GM12878 (cell line): Measurements from ENCODE around the gene PMIS2. TPM values are rescaled to one million over a fixed set of nuclear protein-coding genes. Genes with fewer than 3 reads are reported as not detected.

ENCODE experiments used
- ATF7 ChIP-seq: fragments of 450-650 bp; IDR thresholded peaks from 2 replicates; pipeline ENCODE4 v1.6.1; 2016; ENCODE audit warnings: low read depth, mild to moderate bottlenecking
- BMI1 ChIP-seq: fragments of 450-650 bp; IDR thresholded peaks from 2 replicates; pipeline ENCODE4 v1.6.1; 2016; ENCODE audit warnings: mild to moderate bottlenecking, moderate library complexity, borderline replicate concordance
- CHD4 ChIP-seq: fragments of 200-600 bp; sonication (generic); IDR thresholded peaks from 2 replicates; pipeline ENCODE4 v1.6.1; 2016; ENCODE audit warnings: mild to moderate bottlenecking
- CTCF ChIP-seq, 3 experiments: IDR thresholded peaks in 2 of 3; conservative IDR thresholded peaks in 1 of 3; 2 replicates each; pipeline ENCODE4 v1.5.1; 2011; ENCODE audit warnings: low read depth in 3 of 3, low read length in 3 of 3, mild to moderate bottlenecking in 3 of 3, control low read depth in 2 of 3, moderate library complexity in 2 of 3, inconsistent platforms in 1 of 3, mixed read lengths in 1 of 3; ENCODE audit not compliant: control insufficient read depth in 2 of 3, insufficient read depth in 1 of 3; ENCODE audit errors: extremely low read depth in 1 of 3
- EED ChIP-seq: sonication (generic); IDR thresholded peaks from 2 replicates; pipeline ENCODE4 v1.6.1; 2016; ENCODE audit warnings: antibody characterized with exemption, low read depth
- FOXK2 ChIP-seq: fragments of 450-650 bp; IDR thresholded peaks from 2 replicates; pipeline ENCODE4 v1.6.1; 2017; ENCODE audit warnings: mild to moderate bottlenecking, moderate library complexity
- HDGF ChIP-seq: fragments of 450-650 bp; IDR thresholded peaks from 2 replicates; pipeline ENCODE4 v1.6.1; 2016; ENCODE audit warnings: antibody characterized with exemption
- KAT2A ChIP-seq: conservative IDR thresholded peaks from 2 replicates; pipeline ENCODE4 v1.6.1; 2011; ENCODE audit warnings: low read depth, low read length; ENCODE audit not compliant: control insufficient read depth
- MTA2 ChIP-seq: fragments of 450-650 bp; IDR thresholded peaks from 2 replicates; pipeline ENCODE4 v1.6.1; 2016; ENCODE audit warnings: low read depth, mild to moderate bottlenecking, moderate library complexity
- MYB ChIP-seq: fragments of 150-350 bp; IDR thresholded peaks from 2 replicates; pipeline ENCODE4 v1.6.1; 2014; ENCODE audit warnings: mild to moderate bottlenecking, low read depth, low read length, borderline replicate concordance
- NR2C1 ChIP-seq: fragments of 450-650 bp; IDR thresholded peaks from 2 replicates; pipeline ENCODE4 v1.6.1; 2017; ENCODE audit warnings: antibody characterized with exemption, mild to moderate bottlenecking, moderate library complexity
- NRF1 ChIP-seq: conservative IDR thresholded peaks from 2 replicates; pipeline ENCODE4 v1.6.1; 2011; ENCODE audit warnings: mild to moderate bottlenecking, low read depth, low read length, improper control_type of control experiment
- PBX3 ChIP-seq: IDR thresholded peaks from 2 replicates; pipeline ENCODE4 v1.6.1; 2011; ENCODE audit warnings: mild to moderate bottlenecking, low read depth, low read length, moderate library complexity; ENCODE audit not compliant: insufficient replicate concordance
- POU2F2 ChIP-seq: IDR thresholded peaks from 3 replicates; pipeline ENCODE4 v1.6.1; 2011; ENCODE audit warnings: low read depth, mild to moderate bottlenecking, low read length, borderline replicate concordance
- RELA ChIP-seq: fragments of 450-650 bp; IDR thresholded peaks from 2 replicates; pipeline ENCODE4 v1.8.0; 2014; ENCODE audit warnings: borderline replicate concordance; ENCODE audit not compliant: partially characterized antibody
- SIN3A ChIP-seq: IDR thresholded peaks from 2 replicates; pipeline ENCODE4 v1.6.1; 2012; ENCODE audit warnings: low read depth, low read length, improper control_type of control experiment
- SKIL ChIP-seq: fragments of 450-650 bp; IDR thresholded peaks from 2 replicates; pipeline ENCODE4 v1.6.1; 2017; ENCODE audit warnings: mild to moderate bottlenecking, low read depth, inconsistent platforms; ENCODE audit not compliant: poor library complexity, severe bottlenecking
- SPI1 ChIP-seq: IDR thresholded peaks from 2 replicates; pipeline ENCODE4 v1.6.1; 2011; ENCODE audit warnings: low read depth, mild to moderate bottlenecking, low read length, moderate library complexity, borderline replicate concordance; ENCODE audit not compliant: insufficient read depth
- TCF12 ChIP-seq: IDR thresholded peaks from 2 replicates; pipeline ENCODE4 v1.6.1; 2011; ENCODE audit warnings: low read depth, mild to moderate bottlenecking, low read length
- WRNIP1 ChIP-seq: IDR thresholded peaks from 2 replicates; pipeline ENCODE4 v1.6.1; 2011; ENCODE audit warnings: low read depth, low read length, improper control_type of control experiment, borderline replicate concordance
- polyA plus RNA-seq, 11 experiments: library from polyadenylated mRNA; depleted of rRNA in 4 of 11; unstranded in 6 of 11; stranded (reverse) in 5 of 11; fragments of >200 nt; fragmentation: Nextera tagmentation in 4 of 11; fragmentation: Illumina TruSeq in 1 of 11; extraction: Ambion mirVana in 4 of 11; extraction: Trizol in 1 of 11; gene quantifications; 1 replicate in 1 of 11; 2 replicates in 10 of 11; pipeline versions ENCODE4 v1.2.1 to v1.2.3, GENCODE V29; 2011 to 2016; ENCODE audit warnings: inconsistent platforms in 2 of 11, missing spikeins in 2 of 11, low read depth in 1 of 11
- total RNA-seq, 4 experiments: library from RNA; depleted of rRNA in 3 of 4; stranded (reverse); fragments of >200 nt in 3 of 4; fragmentation: Illumina TruSeq in 1 of 4; extraction: Trizol in 1 of 4; gene quantifications; 2 replicates each; pipeline versions ENCODE4 v1.2.1 to v1.2.3, GENCODE V29; 2013 to 2021
- TF ChIP-seq, protein P1 (sequence below): fragments of 450-650 bp; formaldehyde crosslinking; IDR thresholded peaks from 2 replicates; pipeline ENCODE4 v1.5.0; 2022; ENCODE audit warnings: mild to moderate bottlenecking, missing genetic modification characterization

PMIS2 gene
- total and polyA plus RNA-seq, 10 of the 15 experiments (the other 5 are each of a cell fraction or from before 2014, with no cell fraction given): not detected

DNA sequence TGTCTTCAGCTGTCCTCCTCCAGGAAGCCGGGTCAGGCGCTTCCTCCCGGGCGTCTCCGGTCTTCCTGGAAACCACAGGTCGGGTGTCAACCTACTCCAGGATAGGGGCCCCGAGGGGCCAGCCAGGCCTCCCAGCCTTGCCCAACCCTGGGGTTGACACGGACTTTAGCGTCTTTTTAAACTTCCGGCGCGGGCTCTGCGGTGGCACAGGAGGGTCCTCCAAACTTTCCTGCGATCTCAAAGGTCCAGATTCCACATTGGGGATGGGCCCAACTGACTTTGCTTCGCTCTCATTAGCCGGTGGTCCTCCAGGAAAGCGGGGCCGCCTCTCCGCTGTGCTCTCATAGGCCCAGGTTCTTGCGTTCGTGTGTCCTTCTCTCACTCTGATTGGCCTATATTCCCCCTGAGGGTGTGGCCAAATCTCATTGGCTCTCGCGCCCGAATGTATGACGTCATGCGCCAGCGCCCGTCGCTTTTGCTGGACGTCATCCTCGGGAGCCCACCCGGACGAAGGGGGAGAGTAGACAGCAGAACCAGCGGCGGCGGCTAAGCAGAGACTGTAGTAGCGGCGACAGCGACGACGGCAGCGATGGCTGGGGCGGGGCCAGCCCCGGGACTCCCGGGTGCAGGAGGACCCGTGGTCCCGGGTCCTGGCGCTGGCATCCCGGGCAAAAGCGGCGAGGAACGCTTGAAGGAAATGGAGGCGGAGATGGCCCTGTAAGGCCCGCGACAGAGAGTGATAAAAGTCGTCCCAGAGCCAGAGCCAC, 42.8 kb downstream of the PMIS2 start, which contains the start of gene RBM42 (continued):
- TF ChIP-seq NRF1: no peak
- peak; percentile 26; the same call in 1 of the 2 replicates for TF ChIP-seq TCF12
- TF ChIP-seq MTA2: no peak
- no peak for TF ChIP-seq BMI1
- peak; percentile 93 for TF ChIP-seq SKIL
- no peak for TF ChIP-seq WRNIP1
- TF ChIP-seq POU2F2: peak; percentile 12; the same call in 2 of the 3 replicates
- peak; percentile 100 for TF ChIP-seq ATF7
- TF ChIP-seq CTCF (IDR thresholded peaks at IDR 0.05 in 2 of 3, conservative IDR thresholded peaks at IDR 0.05 in 1 of 3; ENCODE audit: control insufficient read depth in 2 of 3, extremely low read depth in 1 of 3, insufficient read depth in 1 of 3, low read depth in 3 of 3, low read length in 3 of 3): no peak
- TF ChIP-seq CHD4: no peak
- TF ChIP-seq MYB: no peak
- TF ChIP-seq NR2C1: no peak; the same call in 1 of the 2 replicates
- TF ChIP-seq KAT2A: no peak
- TF ChIP-seq EED: no peak
- peak; percentile 79; the same call in 1 of the 2 replicates for TF ChIP-seq HDGF
- TF ChIP-seq FOXK2: no peak
- TF ChIP-seq SIN3A: peak; percentile 81; the same call in 1 of the 2 replicates
- TF ChIP-seq RELA: peak; percentile 93
- TF ChIP-seq, protein P1, sequence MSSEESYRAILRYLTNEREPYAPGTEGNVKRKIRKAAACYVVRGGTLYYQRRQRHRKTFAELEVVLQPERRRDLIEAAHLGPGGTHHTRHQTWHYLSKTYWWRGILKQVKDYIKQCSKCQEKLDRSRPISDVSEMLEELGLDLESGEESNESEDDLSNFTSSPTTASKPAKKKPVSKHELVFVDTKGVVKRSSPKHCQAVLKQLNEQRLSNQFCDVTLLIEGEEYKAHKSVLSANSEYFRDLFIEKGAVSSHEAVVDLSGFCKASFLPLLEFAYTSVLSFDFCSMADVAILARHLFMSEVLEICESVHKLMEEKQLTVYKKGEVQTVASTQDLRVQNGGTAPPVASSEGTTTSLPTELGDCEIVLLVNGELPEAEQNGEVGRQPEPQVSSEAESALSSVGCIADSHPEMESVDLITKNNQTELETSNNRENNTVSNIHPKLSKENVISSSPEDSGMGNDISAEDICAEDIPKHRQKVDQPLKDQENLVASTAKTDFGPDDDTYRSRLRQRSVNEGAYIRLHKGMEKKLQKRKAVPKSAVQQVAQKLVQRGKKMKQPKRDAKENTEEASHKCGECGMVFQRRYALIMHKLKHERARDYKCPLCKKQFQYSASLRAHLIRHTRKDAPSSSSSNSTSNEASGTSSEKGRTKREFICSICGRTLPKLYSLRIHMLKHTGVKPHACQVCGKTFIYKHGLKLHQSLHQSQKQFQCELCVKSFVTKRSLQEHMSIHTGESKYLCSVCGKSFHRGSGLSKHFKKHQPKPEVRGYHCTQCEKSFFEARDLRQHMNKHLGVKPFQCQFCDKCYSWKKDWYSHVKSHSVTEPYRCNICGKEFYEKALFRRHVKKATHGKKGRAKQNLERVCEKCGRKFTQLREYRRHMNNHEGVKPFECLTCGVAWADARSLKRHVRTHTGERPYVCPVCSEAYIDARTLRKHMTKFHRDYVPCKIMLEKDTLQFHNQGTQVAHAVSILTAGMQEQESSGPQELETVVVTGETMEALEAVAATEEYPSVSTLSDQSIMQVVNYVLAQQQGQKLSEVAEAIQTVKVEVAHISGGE (CRISPR knock-in tag): 0 out of 2 replicates have a peak, but pooled peaks have one; percentile 35
- TF ChIP-seq PBX3: peak; percentile 67
- TF ChIP-seq SPI1: no peak
